GM19099 (cell line): Measurements from ENCODE around the gene MMP21.

ENCODE experiments used
- POLR2A ChIP-seq: IDR thresholded peaks from 3 replicates; pipeline ENCODE4 v1.6.1; 2011; ENCODE audit warnings: low read depth; ENCODE audit not compliant: insufficient read length; ENCODE audit errors: extremely low read depth

MMP21 gene, protein sequence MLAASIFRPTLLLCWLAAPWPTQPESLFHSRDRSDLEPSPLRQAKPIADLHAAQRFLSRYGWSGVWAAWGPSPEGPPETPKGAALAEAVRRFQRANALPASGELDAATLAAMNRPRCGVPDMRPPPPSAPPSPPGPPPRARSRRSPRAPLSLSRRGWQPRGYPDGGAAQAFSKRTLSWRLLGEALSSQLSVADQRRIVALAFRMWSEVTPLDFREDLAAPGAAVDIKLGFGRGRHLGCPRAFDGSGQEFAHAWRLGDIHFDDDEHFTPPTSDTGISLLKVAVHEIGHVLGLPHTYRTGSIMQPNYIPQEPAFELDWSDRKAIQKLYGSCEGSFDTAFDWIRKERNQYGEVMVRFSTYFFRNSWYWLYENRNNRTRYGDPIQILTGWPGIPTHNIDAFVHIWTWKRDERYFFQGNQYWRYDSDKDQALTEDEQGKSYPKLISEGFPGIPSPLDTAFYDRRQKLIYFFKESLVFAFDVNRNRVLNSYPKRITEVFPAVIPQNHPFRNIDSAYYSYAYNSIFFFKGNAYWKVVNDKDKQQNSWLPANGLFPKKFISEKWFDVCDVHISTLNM

DNA sequence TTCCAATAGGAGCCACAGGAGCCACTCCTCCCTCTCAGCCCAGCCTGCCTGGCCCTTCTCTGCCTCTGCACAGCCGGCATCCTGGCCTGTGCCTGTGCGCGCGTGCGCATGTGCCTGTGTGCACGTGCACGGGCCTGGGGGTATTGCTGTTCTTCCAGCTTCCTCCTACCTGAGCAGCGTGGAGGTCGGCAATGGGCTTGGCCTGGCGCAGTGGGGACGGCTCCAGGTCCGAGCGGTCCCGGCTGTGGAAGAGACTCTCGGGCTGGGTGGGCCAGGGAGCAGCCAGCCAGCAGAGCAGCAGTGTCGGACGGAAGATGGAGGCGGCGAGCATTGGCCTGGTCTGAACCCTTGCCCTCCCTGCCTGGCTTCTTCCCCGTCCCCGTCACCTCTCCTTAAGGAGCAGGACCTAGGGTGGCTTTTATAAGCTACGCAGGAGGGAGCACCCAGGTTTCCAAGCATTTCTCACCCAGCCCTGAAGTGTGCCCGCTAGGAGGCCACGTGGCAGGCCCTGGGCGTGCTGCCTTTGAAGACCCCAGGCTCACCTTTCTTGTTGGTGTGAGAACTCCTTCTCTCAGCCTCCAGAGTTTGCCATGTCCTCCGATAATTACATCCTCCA, at the start of gene MMP21:
Gene MMP21, minus strand, starts transcription at position 331 of the 616 bp plus-strand sequence. Its CDS starts 0 bp downstream, at position 331.
- TF ChIP-seq POLR2A: no peak

DNA sequence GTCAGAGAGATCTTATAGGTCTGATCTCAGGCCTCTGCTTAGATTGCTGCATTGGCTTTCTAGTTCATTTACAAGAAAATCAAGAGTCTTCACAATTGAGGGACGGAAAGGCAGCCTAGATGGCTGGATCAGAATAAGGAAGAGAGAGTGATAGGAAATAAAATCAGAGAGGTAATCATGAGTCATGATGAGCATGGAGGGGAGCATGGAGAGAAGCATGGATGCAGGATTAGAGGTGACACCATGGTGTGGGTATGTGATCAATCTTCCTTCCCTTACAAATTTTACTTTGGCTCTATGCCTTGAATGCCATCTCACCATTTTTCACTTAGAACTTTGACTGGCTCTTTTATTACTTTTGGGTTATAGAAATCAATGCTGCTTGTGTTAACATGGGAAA, 49.1 kb upstream of the MMP21 start:
- TF ChIP-seq POLR2A: no peak

DNA sequence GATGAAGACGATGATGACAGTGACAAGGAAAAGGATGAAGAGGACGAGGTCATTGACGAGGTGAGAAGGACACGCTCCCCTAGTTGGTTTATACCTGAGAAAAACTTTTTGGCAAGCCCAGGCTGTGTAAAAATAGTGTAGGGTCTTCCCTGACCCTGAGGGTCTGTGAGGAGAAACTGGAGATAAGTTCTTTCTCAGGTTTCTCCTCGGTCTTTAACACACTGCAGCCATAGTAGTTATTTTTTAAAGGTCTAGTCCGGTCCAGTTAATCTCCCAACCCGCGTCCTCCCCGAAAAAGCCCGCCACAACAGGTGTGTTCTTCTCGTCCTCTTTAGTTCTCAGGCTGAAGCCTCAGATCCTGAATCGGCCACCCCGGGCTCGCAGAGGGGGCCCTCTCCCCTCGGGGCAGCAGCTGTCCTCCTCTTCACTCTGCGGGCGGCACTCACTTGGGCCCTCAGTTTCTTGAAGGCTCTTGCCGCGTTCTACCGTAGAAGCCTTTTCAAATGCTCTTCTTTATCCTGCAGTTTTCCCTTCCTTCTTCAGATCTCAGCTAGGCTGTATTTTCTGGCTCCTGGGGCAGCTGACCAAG, 48.1 kb upstream of the MMP21 start:
- no peak for TF ChIP-seq POLR2A

DNA sequence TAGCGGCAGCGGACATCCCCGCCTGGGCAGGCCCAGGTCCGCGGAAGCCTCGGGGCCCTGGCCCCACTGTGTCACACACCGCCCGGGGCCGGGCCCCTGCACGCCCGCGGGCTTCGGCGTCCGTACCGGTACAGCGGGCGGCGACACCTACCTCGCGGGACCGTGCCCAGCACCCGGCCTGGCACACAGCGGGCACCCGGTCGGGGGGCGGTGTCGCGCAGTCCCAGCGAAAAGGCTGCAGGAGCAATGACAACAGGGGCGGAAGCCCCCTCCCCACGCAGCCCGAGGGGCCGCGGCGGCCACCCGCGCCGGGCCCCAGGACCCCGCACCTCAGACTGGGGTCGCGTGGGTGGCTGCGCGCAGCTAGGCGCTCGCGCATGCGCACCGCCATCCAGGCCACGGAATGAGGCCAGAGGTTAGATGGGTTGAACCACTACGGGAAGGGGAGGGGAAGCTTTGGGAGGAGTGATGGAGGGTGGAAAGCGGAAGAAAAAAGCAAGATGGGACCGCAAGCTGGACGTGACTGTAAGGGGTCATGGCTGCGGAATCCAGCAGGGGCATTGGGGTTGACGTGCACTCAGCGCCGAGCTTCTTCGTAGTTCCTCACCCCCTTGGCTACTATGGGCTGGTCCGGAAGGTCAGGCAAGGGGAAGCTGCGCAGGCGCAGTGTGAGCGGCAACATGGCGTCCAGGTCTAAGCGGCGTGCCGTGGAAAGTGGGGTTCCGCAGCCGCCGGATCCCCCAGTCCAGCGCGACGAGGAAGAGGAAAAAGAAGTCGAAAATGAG, 47.4 kb upstream of the MMP21 start, which contains the start of the genes BCCIP and UROS:
Gene BCCIP, plus strand, starts transcription at position 669 of the 785 bp plus-strand sequence. Its CDS starts 12 bp downstream, at position 681.
Gene UROS, minus strand, starts transcription at position 381 of the 785 bp plus-strand sequence. CDS start 6,759 bp downstream, outside the sequence.
- peak; percentile 74 for TF ChIP-seq POLR2A

DNA sequence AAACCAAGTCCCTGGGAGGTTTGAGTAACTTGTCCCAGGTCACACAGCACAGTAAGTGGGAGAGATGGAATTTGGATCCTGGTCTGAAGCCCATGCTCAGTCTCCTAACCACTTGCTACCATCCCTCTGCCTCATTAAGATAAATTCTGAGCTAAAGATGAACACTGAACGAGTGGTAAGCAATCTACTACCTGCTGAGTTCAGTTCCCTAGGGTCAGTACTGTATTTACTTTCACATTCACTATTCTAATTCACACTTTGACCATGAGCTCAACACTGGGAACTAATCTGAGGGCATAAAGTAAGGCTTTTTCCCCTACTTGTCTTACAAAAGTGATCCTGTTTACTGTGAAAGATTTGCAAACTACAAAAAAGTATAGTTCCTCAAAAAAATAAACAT, 45.1 kb upstream of the MMP21 start:
- no peak for TF ChIP-seq POLR2A

DNA sequence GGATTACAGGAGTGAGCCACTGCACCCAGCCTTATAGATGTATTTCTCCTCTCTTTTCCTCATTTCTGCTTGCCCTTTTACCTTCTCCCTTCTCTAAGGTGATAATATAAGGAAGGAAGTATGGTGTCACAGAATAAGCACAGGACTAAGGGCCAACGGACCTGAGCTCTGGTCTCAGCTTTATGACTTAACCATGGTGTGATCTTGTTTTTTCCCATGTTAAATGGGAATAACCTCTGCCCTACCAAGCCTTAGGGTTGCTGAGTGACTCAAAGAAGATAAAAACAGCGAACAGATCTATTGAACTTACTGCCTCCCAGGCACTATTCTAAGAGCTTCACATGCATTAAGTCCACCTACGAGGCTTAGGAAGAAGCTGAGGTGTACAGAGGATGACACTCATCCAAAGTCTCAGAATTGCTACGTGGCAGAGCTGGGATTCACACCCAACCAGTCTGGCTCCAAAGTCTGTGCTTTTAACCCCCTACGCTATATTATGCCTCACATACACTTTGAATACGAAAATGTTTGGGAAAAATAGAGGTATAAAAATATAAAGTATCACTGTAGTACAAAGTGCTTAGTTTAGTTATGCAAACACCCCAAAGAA, 41.8 kb upstream of the MMP21 start:
- TF ChIP-seq POLR2A: no peak

DNA sequence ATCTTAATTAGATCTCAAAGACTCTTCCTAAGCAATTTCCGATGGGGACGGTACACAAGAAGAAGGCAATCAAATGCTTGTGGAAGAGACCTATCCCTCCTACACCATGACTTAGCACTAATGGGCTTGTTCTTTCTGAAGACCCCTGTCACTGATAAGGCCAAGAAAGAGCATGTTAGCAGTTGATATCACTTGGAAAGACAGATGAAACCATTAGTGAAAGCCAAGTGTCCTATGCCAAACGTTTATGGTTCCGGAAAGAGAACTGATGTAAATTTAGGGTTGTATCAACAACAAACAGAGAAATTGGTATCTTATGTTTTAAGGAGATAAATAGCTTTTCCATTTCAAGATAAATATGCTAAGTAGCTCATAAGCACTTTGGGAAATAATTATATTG, 40.9 kb upstream of the MMP21 start:
- TF ChIP-seq POLR2A: no peak

DNA sequence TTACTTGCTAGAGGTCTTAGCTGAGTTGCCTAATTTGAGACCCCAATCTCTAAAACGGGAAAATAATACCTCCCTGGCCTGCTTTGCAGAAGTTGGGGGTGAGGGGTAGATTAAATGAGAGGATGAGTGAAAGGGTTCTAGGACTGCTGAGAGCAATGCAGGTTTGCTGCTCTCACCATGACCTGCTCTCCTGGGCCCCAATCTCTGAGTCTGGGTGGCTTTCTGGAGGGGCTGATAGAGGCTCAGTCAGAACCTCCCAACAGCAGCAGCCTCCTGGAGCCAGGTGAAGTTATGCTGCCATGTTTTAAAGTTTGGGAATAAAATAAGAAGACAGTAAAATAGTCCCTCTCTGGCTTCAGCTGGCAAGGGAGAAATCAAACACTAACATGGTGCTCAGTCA, 40.1 kb upstream of the MMP21 start:
- TF ChIP-seq POLR2A: no peak

DNA sequence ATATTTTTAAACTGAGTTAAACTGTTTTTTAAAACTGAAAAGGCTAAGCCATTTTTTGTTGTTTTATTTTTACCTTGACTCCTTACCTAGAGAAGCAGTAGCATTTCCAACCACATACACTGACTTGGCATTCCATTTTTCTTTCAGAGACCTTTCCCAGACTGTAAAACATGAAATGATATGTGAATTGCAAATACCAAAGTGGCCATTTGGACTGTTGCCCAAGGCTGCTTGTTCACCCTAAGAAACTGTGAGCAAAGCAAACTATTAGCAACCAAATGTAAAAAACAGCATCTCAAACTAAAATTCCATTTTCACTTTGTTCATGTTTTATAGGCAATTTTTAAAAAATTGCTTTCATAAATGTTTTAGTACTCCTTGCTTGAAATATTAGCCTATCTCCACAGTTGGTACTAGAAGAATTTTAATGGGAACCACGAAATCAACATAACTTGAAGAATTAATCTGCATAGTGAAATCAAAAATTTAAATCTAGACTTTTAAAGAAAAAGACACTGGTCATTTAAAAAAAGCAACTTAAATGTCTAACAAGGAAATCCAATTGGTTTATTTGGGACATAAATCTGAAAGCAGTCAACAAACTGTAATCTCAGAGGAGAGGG, 36.6 kb upstream of the MMP21 start:
- no peak for TF ChIP-seq POLR2A

DNA sequence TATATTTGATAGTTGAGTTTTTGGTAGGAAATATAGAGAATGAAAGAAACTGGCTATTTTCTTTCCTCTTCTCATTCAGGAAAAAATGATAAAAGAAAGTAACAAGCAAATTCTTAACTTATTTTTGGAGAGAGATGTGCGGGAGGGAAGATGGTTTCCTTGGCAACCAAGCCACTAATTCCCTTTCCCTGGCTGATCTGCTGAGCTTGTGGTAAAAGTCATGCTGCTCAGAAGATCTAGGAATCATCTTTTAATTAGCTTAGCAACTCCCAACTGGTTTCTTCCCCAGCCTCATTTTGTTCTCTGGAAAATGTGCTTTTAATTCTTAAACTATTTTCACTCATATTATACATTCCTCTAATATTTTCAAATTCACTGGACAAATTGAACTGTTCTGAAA, 35.6 kb upstream of the MMP21 start:
- TF ChIP-seq POLR2A: no peak

DNA sequence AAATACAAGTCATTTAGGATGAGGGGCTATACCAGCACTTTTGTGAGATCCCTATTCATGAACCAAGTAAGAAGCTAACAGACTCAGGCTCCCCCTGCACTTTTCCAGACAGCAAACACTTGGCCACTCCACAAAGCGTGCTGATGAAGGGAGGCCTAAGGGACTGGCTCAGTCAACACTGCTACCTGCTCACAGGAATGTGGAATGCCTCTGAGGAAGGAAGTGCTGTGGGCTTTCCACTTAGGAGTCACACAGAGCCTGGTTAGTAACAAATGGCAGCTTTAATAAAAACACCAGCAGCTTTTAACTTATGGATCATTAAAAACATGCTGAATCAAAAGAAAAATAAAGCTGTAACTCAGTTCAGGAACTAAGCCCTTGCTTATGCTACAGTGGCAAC, 32.4 kb upstream of the MMP21 start:
- no peak for TF ChIP-seq POLR2A

DNA sequence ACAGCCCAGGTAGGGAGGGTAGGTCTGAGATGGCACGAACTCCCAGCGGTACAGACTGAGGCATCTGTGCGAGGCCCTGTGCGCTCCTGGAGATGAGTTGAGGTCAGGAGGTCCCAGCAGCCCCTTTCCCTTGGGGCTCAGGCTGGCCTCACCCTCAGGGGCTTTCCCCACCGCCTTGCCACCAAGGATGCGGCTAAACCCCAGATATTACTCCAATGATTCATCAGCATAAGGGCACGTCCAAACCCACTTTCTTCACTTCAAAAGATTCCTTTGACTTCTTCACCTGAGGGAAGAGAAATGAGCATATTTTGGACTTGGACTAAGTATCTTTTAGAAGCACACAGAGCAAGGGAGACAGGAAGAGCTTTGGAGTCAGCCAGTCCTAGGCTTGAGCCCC, 27.1 kb upstream of the MMP21 start:
- no peak for TF ChIP-seq POLR2A

DNA sequence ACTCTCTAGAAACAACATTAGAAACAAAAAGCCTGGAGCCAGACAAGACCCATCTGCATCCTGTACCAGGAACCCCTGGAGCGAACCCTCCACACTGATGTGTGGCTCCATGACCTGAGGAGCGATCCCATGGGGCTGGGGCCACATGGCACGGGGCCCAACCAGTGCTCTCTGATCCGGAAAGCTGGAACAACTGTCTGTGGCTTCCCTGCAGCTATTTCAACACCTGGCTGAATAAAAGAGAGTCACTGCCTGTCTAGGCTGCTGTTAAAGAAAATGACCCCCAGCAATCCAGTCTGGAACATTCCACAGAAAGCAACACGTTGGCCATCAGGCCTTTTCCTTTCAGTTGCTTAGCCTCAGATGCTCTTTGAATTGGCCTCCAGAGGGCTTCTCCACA, 26.5 kb upstream of the MMP21 start:
- no peak for TF ChIP-seq POLR2A

DNA sequence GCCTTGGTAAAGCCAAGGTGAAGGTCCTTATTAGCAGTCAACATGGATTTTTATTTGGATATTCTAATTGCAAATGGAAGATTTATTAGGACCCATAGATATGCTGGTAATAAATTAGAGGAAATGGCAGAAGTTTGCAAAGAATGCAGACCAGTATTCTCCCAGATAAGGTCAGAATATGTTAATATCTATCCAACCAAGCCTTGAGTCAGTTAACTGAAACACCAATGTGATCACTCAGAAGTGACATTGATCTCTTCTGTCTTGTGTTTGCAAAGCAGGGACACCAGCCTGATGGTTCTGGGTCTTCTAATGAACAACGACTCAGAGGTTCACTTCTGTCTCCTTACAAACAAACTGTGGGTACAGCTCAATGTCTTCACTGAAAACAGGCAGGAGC, 26.0 kb upstream of the MMP21 start:
- TF ChIP-seq POLR2A: no peak
